Measurements from ENCODE around the gene SCRN1.

Gene SCRN1

GRCh38 chr7:30028216-30028748 is 38.7 kb upstream of the SCRN1 start, which contains the start of gene PLEKHA8:
TSS of gene PLEKHA8 (plus strand) at chr7:30028412. CDS start at chr7:30028763, 351 bp downstream.
- peak within 1 kb of the TSS; percentile 85 for H3K4me2 ChIP-seq (ENCODE audit: insufficient read depth, low read length, poor library complexity, severe bottlenecking)
- no peak within 1 kb of the TSS for H2AK5ac ChIP-seq (ENCODE audit: low read depth, low read length)
- H3K4ac ChIP-seq (ENCODE audit: low read length), result no peak within 1 kb of the TSS
- no peak within 1 kb of the TSS for H4K91ac ChIP-seq (ENCODE audit: low read depth, low read length, poor library complexity)
- H3K23ac ChIP-seq (ENCODE audit: low read depth, low read length, poor library complexity), result peak within 1 kb of the TSS; percentile 22
- no peaks in the 10 kb centered on the region for H3K9me3 ChIP-seq (replicated peaks in 1 of 2; ENCODE audit: control insufficient read depth in 2 of 2, insufficient read depth in 1 of 2, low read depth in 1 of 2, low read length in 2 of 2)
- no peak within 1 kb of the TSS for H4K8ac ChIP-seq (ENCODE audit: low read depth, low read length)
- no CpG with 5 or more reads among the region's 70 CpGs for WGBS, 2 donors (ENCODE audit: extremely low coverage in 2 of 2, insufficient read length in 2 of 2, insufficient replicate concordance in 1 of 2)
- peak within 1 kb of the TSS; percentile 78 for H2BK5ac ChIP-seq (ENCODE audit: low read length)
- peak; percentile 90 for DNase-seq (ENCODE audit: low spot score)
- peak within 1 kb of the TSS; percentile 71 to 86 for H3K4me3 ChIP-seq (ENCODE audit: low read length in 2 of 2)
- H3K36me3 ChIP-seq (replicated peaks in 1 of 2; ENCODE audit: control insufficient read depth in 2 of 2, insufficient read depth in 2 of 2, low read length in 2 of 2), result peaks cover 0 to 8% of the 10 kb centered on the region in 2 donors
- peaks cover 9% of the 10 kb centered on the region for H3K79me1 ChIP-seq (ENCODE audit: low read depth, low read length)
- H3K14ac ChIP-seq (ENCODE audit: low read length), result peak within 1 kb of the TSS; percentile 65
- H3K4me1 ChIP-seq (ENCODE audit: control insufficient read depth in 2 of 2, insufficient read depth in 1 of 2, low read depth in 1 of 2, low read length in 2 of 2), result peaks cover 11 to 13% of the 10 kb centered on the region in 2 donors
- no peak within 1 kb of the TSS for H2BK120ac ChIP-seq (ENCODE audit: low read depth, low read length)
- H2BK12ac ChIP-seq (ENCODE audit: low read length), result no peak within 1 kb of the TSS
- H2AFZ ChIP-seq (ENCODE audit: low read length), result peak within 1 kb of the TSS; percentile 92
- H2BK15ac ChIP-seq (ENCODE audit: low read length), result peak within 1 kb of the TSS; percentile 72
- peak within 1 kb of the TSS; percentile 94 for H3K9ac ChIP-seq (ENCODE audit: low read depth, low read length, poor library complexity)
- H3K27me3 ChIP-seq (ENCODE audit: control insufficient read depth in 3 of 3, insufficient read depth in 3 of 3, low read depth in 1 of 3, low read length in 3 of 3), result no peaks in the 10 kb centered on the region
- H3K18ac ChIP-seq (ENCODE audit: low read length), result peak within 1 kb of the TSS; percentile 95
- H3K27ac ChIP-seq (replicated peaks; ENCODE audit: low read length), result peak within 1 kb of the TSS; percentile 86

GRCh38 chr7:30027740-30028215 is 38.2 kb upstream of the SCRN1 start:
- peaks cover 9% of the 10 kb centered on the region for H3K79me1 ChIP-seq (ENCODE audit: low read depth, low read length)
- no peak overlapping the region for H3K27ac ChIP-seq (replicated peaks; ENCODE audit: low read length)
- no peaks in the 10 kb centered on the region for H3K9me3 ChIP-seq (replicated peaks in 1 of 2; ENCODE audit: control insufficient read depth in 2 of 2, insufficient read depth in 1 of 2, low read depth in 1 of 2, low read length in 2 of 2)
- H2BK5ac ChIP-seq (ENCODE audit: low read length), result no peak overlapping the region
- H3K23ac ChIP-seq (ENCODE audit: low read depth, low read length, poor library complexity), result no peak overlapping the region
- no CpG with 5 or more reads among the region's 9 CpGs for WGBS, 2 donors (ENCODE audit: extremely low coverage in 2 of 2, insufficient read length in 2 of 2, insufficient replicate concordance in 1 of 2)
- H3K14ac ChIP-seq (ENCODE audit: low read length), result no peak overlapping the region
- H3K4me3 ChIP-seq (ENCODE audit: low read length in 2 of 2), result peak overlapping the region; percentile 71 to 73
- peak overlapping the region; percentile 67 for H3K4me2 ChIP-seq (ENCODE audit: insufficient read depth, low read length, poor library complexity, severe bottlenecking)
- no peak overlapping the region for H2BK120ac ChIP-seq (ENCODE audit: low read depth, low read length)
- H3K18ac ChIP-seq (ENCODE audit: low read length), result no peak overlapping the region
- H2AFZ ChIP-seq (ENCODE audit: low read length), result peak overlapping the region; percentile 92
- no peaks in the 10 kb centered on the region for H3K27me3 ChIP-seq (ENCODE audit: control insufficient read depth in 3 of 3, insufficient read depth in 3 of 3, low read depth in 1 of 3, low read length in 3 of 3)
- H3K9ac ChIP-seq (ENCODE audit: low read depth, low read length, poor library complexity), result peak overlapping the region; percentile 45
- no peak overlapping the region for H3K4ac ChIP-seq (ENCODE audit: low read length)
- peaks cover 0 to 3% of the 10 kb centered on the region in 2 donors for H3K36me3 ChIP-seq (replicated peaks in 1 of 2; ENCODE audit: control insufficient read depth in 2 of 2, insufficient read depth in 2 of 2, low read length in 2 of 2)
- peaks cover 11 to 13% of the 10 kb centered on the region in 2 donors for H3K4me1 ChIP-seq (ENCODE audit: control insufficient read depth in 2 of 2, insufficient read depth in 1 of 2, low read depth in 1 of 2, low read length in 2 of 2)
- H4K91ac ChIP-seq (ENCODE audit: low read depth, low read length, poor library complexity), result no peak overlapping the region
- no peak overlapping the region for H2BK15ac ChIP-seq (ENCODE audit: low read length)
- DNase-seq (ENCODE audit: low spot score), result no peak
- H4K8ac ChIP-seq (ENCODE audit: low read depth, low read length), result no peak overlapping the region
- no peak overlapping the region for H2AK5ac ChIP-seq (ENCODE audit: low read depth, low read length)
- H2BK12ac ChIP-seq (ENCODE audit: low read length), result no peak overlapping the region

GRCh38 chr7:30027065-30027456 is 37.5 kb upstream of the SCRN1 start:
- no peaks in the 10 kb centered on the region for H3K36me3 ChIP-seq (replicated peaks in 1 of 2; ENCODE audit: control insufficient read depth in 2 of 2, insufficient read depth in 2 of 2, low read length in 2 of 2)
- no peaks in the 10 kb centered on the region for H3K9me3 ChIP-seq (replicated peaks in 1 of 2; ENCODE audit: control insufficient read depth in 2 of 2, insufficient read depth in 1 of 2, low read depth in 1 of 2, low read length in 2 of 2)
- H3K79me1 ChIP-seq (ENCODE audit: low read depth, low read length), result peaks cover 5% of the 10 kb centered on the region
- no peak overlapping the region for H3K27ac ChIP-seq (replicated peaks; ENCODE audit: low read length)
- H2AFZ ChIP-seq (ENCODE audit: low read length), result peak overlapping the region; percentile 92
- H3K27me3 ChIP-seq (ENCODE audit: control insufficient read depth in 3 of 3, insufficient read depth in 3 of 3, low read depth in 1 of 3, low read length in 3 of 3), result no peaks in the 10 kb centered on the region
- peak overlapping the region; percentile 85 for H3K4me2 ChIP-seq (ENCODE audit: insufficient read depth, low read length, poor library complexity, severe bottlenecking)
- no CpG with 5 or more reads among the region's 10 CpGs for WGBS, 2 donors (ENCODE audit: extremely low coverage in 2 of 2, insufficient read length in 2 of 2, insufficient replicate concordance in 1 of 2)
- no peak overlapping the region for H4K8ac ChIP-seq (ENCODE audit: low read depth, low read length)
- H3K9ac ChIP-seq (ENCODE audit: low read depth, low read length, poor library complexity), result no peak overlapping the region
- no peak for DNase-seq (ENCODE audit: low spot score)
- no peak overlapping the region for H3K18ac ChIP-seq (ENCODE audit: low read length)
- H2BK120ac ChIP-seq (ENCODE audit: low read depth, low read length), result no peak overlapping the region
- H3K23ac ChIP-seq (ENCODE audit: low read depth, low read length, poor library complexity), result no peak overlapping the region
- H4K91ac ChIP-seq (ENCODE audit: low read depth, low read length, poor library complexity), result no peak overlapping the region
- H2BK12ac ChIP-seq (ENCODE audit: low read length), result no peak overlapping the region
- H3K4me3 ChIP-seq (ENCODE audit: low read length in 2 of 2), result peak overlapping the region; percentile 71 to 73
- peaks cover 11 to 13% of the 10 kb centered on the region in 2 donors for H3K4me1 ChIP-seq (ENCODE audit: control insufficient read depth in 2 of 2, insufficient read depth in 1 of 2, low read depth in 1 of 2, low read length in 2 of 2)
- no peak overlapping the region for H2BK15ac ChIP-seq (ENCODE audit: low read length)
- H3K4ac ChIP-seq (ENCODE audit: low read length), result no peak overlapping the region
- no peak overlapping the region for H2AK5ac ChIP-seq (ENCODE audit: low read depth, low read length)
- H3K14ac ChIP-seq (ENCODE audit: low read length), result no peak overlapping the region
- no peak overlapping the region for H2BK5ac ChIP-seq (ENCODE audit: low read length)

- H3K4ac ChIP-seq (ENCODE audit: low read length), result no peak within 1 kb of the TSS
- no peak within 1 kb of the TSS for H3K23ac ChIP-seq (ENCODE audit: low read depth, low read length, poor library complexity)
- H2AK5ac ChIP-seq (ENCODE audit: low read depth, low read length), result no peak within 1 kb of the TSS
- H4K91ac ChIP-seq (ENCODE audit: low read depth, low read length, poor library complexity), result no peak within 1 kb of the TSS
- no peak within 1 kb of the TSS for H4K8ac ChIP-seq (ENCODE audit: low read depth, low read length)
- H3K4me2 ChIP-seq (ENCODE audit: insufficient read depth, low read length, poor library complexity, severe bottlenecking), result peak within 1 kb of the TSS; percentile 85
- no peak within 1 kb of the TSS for H3K14ac ChIP-seq (ENCODE audit: low read length)
- no peak within 1 kb of the TSS for H2BK120ac ChIP-seq (ENCODE audit: low read depth, low read length)
- WGBS, 2 donors (ENCODE audit: extremely low coverage in 2 of 2, insufficient read length in 2 of 2, insufficient replicate concordance in 1 of 2), result no CpG with 5 or more reads among the region's 35 CpGs
- peaks cover 10 to 13% of the 10 kb centered on the region in 2 donors for H3K4me1 ChIP-seq (ENCODE audit: control insufficient read depth in 2 of 2, insufficient read depth in 1 of 2, low read depth in 1 of 2, low read length in 2 of 2)
- no peak within 1 kb of the TSS for H3K27ac ChIP-seq (replicated peaks; ENCODE audit: low read length)
- H3K79me1 ChIP-seq (ENCODE audit: low read depth, low read length), result peaks cover 5% of the 10 kb centered on the region
- H3K9ac ChIP-seq (ENCODE audit: low read depth, low read length, poor library complexity), result no peak within 1 kb of the TSS
- H3K36me3 ChIP-seq (replicated peaks in 1 of 2; ENCODE audit: control insufficient read depth in 2 of 2, insufficient read depth in 2 of 2, low read length in 2 of 2), result peaks cover 0 to 4% of the 10 kb centered on the region in 2 donors
- no peak within 1 kb of the TSS for H2BK5ac ChIP-seq (ENCODE audit: low read length)
- H3K27me3 ChIP-seq (ENCODE audit: control insufficient read depth in 3 of 3, insufficient read depth in 3 of 3, low read depth in 1 of 3, low read length in 3 of 3), result no peaks in the 10 kb centered on the region
- no peak within 1 kb of the TSS for H2BK12ac ChIP-seq (ENCODE audit: low read length)
- H3K4me3 ChIP-seq (ENCODE audit: low read length in 2 of 2), result peak within 1 kb of the TSS; percentile 81
- no peak within 1 kb of the TSS for H2BK15ac ChIP-seq (ENCODE audit: low read length)
- peak; percentile 96 for DNase-seq (ENCODE audit: low spot score)
- peak within 1 kb of the TSS; percentile 92 for H2AFZ ChIP-seq (ENCODE audit: low read length)
- no peak within 1 kb of the TSS for H3K18ac ChIP-seq (ENCODE audit: low read length)
- no peaks in the 10 kb centered on the region for H3K9me3 ChIP-seq (replicated peaks in 1 of 2; ENCODE audit: control insufficient read depth in 2 of 2, insufficient read depth in 1 of 2, low read depth in 1 of 2, low read length in 2 of 2)
These were observed 36.8 kb upstream of the SCRN1 start, which contains the start of gene FKBP14 for GRCh38 chr7:30026229-30027064. TSS of gene FKBP14 (minus strand) at chr7:30026702. CDS start at chr7:30026508, 194 bp downstream.

Data from neuronal stem cell (in vitro differentiated cells).